Measurements from ENCODE around the gene SYT11.
"Not testable (repeated sequence)": the region's sequence is repeated elsewhere in the genome, so short reads cannot be mapped to it uniquely, and the experiment has no call there.

The SYT11 gene

GRCh38 chr1:155904261-155904660 is 44.9 kb downstream of the SYT11 start:
- DNase-seq: no peak

- no peak for DNase-seq
Observed at GRCh38 chr1:155909894-155910293, 50.5 kb downstream of the SYT11 start.

GRCh38 chr1:155910621-155911121 is 51.3 kb downstream of the SYT11 start:
- no peak for DNase-seq

- peak; percentile 85 for DNase-seq
Observed at GRCh38 chr1:155911156-155912055, 52.0 kb downstream of the SYT11 start, which contains the start of gene RIT1. RIT1 (minus strand) TSS chr1:155911349; CDS start chr1:155910761, 588 bp downstream.

- DNase-seq: no peak
Observed at GRCh38 chr1:155912056-155912536, 52.7 kb downstream of the SYT11 start.

GRCh38 chr1:155913969-155914757 is 54.8 kb downstream of the SYT11 start:
- no peak for DNase-seq

- no peak for DNase-seq
Observed at GRCh38 chr1:155918660-155919059, 59.3 kb downstream of the SYT11 start.

GRCh38 chr1:155919801-155920200 is 60.4 kb downstream of the SYT11 start:
- no peak for DNase-seq

- DNase-seq: no peak
Observed at GRCh38 chr1:155920717-155921116, 61.4 kb downstream of the SYT11 start.

GRCh38 chr1:155925506-155925905 is 66.1 kb downstream of the SYT11 start:
- DNase-seq: no peak

GRCh38 chr1:155929057-155929456 is 69.7 kb downstream of the SYT11 start:
- DNase-seq: no peak

GRCh38 chr1:155930725-155931124 is 71.4 kb downstream of the SYT11 start:
- DNase-seq: not testable (repeated sequence)

GRCh38 chr1:155931332-155932038 is 72.1 kb downstream of the SYT11 start:
- DNase-seq: no peak

GRCh38 chr1:155932081-155932480 is 72.7 kb downstream of the SYT11 start:
- DNase-seq: no peak

GRCh38 chr1:155932487-155932886 is 73.1 kb downstream of the SYT11 start:
- no peak for DNase-seq

GRCh38 chr1:155933591-155934096 is 74.3 kb downstream of the SYT11 start:
- DNase-seq: no peak

GRCh38 chr1:155934097-155934935 is 74.9 kb downstream of the SYT11 start, which contains the start of gene KHDC4:
KHDC4 (minus strand) TSS chr1:155934413; CDS start chr1:155934373, 40 bp downstream.
- DNase-seq: peak; percentile 86

All from T-helper 9 cell (primary cell).